NCI-H2107 treated with DMSO at 0.1 percent for 48 hours (cell line): ENCODE measurements around the gene CFAP20DC.
"Not testable (repeated sequence)": the region's sequence is repeated elsewhere in the genome, so short reads cannot be mapped to it uniquely, and the experiment has no call there.

Experiments
- DNase-seq: peaks from one replicate; lab custom pipeline; 2025; ENCODE audit not compliant: unreplicated experiment; lab: John Stamatoyannopoulos, UW

Gene CFAP20DC

DNA sequence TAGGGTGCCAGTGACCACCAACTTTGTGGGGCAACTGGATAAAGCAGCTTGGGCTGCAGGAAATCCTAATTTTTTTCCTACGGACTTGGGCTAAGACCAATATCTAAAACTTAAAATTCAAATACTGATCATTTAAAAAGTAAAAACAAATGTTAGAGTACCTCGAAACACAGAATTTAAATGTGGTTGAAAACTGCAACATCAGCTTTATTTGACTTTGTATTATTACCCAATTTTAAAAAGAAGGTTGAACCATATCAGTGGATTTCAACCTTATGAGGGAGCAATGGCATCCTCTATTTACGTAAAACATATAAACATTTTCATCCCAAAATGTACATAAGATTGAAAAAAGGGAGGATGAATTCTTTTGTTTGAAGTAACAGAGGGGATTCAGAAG is 26.2 kb downstream of the CFAP20DC start:
- DNase-seq: no peak

DNA sequence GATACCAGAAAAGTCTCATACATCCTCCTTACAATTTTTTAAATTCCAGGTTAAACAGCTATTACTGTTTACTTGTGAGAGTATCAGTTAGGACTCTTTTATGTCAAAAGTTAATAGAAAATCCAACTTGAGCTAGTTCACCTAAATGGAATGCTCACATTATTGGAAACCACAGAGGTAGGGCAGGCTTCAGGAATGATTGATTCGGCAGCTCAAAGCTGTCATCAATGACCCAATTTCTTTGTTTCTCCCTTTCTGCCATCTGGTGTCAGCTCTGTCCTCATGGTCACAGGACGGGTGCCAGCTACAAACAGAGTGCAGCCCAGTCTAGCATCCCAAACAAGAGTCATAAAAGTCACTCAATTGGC is 32.2 kb downstream of the CFAP20DC start:
- DNase-seq: no peak

DNA sequence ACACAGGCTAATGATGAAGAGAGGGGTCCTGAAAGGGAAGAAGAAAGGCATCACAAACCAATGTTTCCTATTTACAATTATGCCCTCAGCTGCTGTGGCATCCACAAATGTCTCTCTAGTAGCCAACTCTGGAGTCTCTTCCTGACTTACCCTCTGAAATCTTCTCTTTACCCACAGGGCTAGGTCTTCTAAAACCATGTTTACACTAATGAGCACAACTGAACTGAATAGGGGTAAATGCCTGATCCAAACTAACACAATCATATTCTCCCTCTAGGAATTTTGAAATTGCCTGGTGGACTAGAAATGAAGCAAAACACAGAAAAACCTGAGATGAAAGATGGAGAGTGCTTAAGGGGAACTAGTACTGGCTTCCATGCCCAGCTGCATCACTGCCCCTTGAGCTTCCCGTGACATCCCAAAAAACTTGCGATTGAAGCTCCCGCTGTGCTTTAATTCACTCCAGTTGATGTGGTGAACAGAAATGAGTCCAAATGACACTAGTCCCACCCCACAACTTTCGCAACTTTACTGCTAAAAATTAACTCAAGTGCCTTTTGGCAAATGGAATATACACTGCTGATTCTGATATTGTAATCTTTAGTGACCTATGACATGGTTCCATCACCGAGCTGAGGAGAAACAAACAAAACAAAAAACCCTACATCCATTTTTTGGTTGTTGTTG is 32.8 kb downstream of the CFAP20DC start:
- no peak for DNase-seq

DNA sequence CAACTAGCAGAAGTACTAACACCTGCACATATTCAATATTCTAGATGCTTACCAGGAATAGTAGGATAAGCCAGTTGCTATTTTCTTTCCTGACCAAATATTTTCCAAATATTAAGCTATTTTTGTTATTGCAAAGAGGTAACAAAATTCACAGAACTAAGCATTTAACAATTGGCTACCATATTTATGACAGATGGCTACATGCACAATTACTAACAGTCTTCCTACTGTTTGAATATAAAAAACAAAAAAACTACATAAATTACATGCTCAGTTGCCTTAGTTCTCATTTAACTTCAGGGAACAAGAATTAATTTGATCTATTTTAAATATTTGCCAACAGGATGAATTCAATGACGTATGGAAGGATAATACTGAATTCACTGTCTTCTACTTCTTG is 36.2 kb downstream of the CFAP20DC start:
- DNase-seq: no peak

DNA sequence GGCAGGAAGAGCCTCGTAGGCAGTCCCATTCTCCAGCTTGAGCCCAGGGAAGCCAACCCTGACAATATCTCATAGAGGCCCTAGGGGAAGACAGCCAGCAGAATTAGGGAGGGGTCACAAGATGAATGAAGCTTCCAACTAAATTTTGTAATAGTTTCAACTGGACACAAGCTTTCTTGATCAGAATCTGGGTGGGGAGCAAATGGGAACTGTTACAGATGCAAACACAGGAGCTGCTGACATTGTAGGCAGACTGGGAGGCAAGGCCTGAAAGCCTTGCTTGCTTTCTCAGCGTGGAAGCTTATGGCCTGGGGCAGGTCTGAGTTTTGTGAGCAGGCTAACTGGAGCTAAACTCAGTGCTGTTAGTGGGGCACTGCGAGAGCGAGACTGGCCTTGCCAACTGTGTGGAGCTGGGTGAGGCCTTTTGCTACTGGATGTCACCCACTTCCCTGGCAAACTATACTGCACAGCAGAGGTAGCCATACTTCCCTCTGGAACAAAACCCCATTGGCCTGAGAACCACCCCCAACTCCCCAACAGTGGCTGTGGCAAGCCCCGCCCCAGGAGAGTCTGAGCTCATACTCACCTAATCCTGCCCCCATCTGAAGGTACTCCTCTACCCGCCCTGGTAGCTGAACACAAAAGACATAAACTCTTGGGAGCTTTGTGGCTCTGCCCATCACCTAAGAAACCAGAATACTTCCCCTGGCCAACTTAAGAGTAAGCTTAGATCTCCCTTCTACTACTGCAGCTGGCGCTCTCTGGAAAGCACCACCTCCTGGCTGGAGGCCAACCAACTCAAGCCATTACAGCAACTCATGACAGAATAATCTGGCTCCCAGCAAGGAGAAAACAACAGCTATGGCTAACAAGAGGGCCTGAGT is 42.9 kb downstream of the CFAP20DC start:
- peak; percentile 57 for DNase-seq

- no peak for DNase-seq
Measured at GRCh38 chr3:59001675-59002074, 48.1 kb downstream of the CFAP20DC start.

DNA sequence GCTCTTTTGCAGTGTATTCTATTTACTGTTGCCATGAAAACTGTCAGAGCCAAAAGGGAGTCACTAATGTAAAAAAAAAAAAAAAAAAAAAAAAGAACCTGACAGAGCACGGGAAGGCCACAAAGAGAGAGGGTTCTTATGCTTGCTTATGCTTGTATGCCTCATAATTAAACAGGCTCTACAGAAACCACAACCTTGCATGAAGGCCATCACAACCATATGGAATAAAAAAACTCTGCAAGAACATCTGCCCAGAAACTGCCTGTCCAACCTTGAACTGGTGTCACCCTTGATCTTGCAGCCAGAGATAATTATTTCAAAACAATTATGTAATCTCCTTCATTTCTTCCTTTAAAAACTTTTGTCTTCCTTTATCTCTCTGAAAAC is 50.1 kb downstream of the CFAP20DC start:
- peak; percentile 41 for DNase-seq

GRCh38 chr3:58999134-58999773 is 50.6 kb downstream of the CFAP20DC start:
- no peak for DNase-seq

GRCh38 chr3:58998476-58999117 is 51.2 kb downstream of the CFAP20DC start:
- DNase-seq: no peak

- DNase-seq: no peak
Measured at GRCh38 chr3:58996730-58997129, 53.1 kb downstream of the CFAP20DC start.

- DNase-seq: peak; percentile 72
Measured at GRCh38 chr3:58994746-58995330, 55.0 kb downstream of the CFAP20DC start.

GRCh38 chr3:58993547-58993946 is 56.3 kb downstream of the CFAP20DC start:
- DNase-seq: no peak

GRCh38 chr3:58991623-58992022 is 58.2 kb downstream of the CFAP20DC start:
- DNase-seq: no peak

- no peak for DNase-seq
Measured at GRCh38 chr3:58991026-58991425, 58.8 kb downstream of the CFAP20DC start.

GRCh38 chr3:58989955-58990354 is 59.9 kb downstream of the CFAP20DC start:
- no peak for DNase-seq

DNA sequence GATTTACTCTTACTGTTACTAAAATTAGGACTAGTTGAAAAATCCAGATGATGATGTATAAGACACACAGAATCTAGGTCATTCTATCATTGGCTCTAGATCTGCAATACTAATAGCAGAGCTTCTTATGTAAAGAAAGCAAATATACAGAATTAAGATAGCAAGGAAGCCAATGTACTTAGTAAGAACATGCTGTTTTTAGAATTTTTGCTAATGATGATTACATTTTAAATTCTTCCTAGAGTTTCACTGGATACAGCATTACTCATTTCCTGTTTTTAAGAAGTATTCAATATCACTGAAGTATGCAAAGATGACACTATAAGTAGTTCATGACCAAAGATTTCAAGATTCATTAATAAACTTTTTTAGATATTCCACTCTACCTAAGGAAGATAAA is 60.7 kb downstream of the CFAP20DC start:
- DNase-seq: no peak

- no peak for DNase-seq
Measured at GRCh38 chr3:58988041-58988440, 61.8 kb downstream of the CFAP20DC start.

- DNase-seq: no peak
Measured at GRCh38 chr3:58986654-58987053, 63.2 kb downstream of the CFAP20DC start.

DNA sequence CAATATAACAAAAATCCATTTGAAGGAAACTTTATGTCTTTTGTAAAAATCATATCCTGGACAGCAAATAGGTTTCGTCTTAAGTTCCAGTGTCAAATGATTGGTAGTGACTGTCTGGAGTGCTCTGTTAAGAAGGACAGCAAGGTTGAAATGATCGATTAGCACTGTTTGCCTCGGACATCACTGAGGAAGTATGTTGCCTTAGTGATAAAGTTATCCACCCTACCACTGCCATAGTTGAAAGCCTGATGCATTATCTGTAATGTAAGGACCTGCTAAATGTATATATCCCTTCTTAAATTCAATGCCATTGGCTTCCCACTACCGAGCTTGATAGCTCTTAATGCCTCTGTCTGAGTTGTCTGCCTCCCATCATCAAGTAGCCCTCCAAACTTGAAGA is 70.0 kb downstream of the CFAP20DC start:
- no peak for DNase-seq

- no peak for DNase-seq
Measured at GRCh38 chr3:58973796-58974195, 76.0 kb downstream of the CFAP20DC start.

GRCh38 chr3:58967866-58968265 is 82.0 kb downstream of the CFAP20DC start:
- DNase-seq: not testable (repeated sequence)
